ENCODE data around the gene SLC26A1.

Gene SLC26A1

DNA sequence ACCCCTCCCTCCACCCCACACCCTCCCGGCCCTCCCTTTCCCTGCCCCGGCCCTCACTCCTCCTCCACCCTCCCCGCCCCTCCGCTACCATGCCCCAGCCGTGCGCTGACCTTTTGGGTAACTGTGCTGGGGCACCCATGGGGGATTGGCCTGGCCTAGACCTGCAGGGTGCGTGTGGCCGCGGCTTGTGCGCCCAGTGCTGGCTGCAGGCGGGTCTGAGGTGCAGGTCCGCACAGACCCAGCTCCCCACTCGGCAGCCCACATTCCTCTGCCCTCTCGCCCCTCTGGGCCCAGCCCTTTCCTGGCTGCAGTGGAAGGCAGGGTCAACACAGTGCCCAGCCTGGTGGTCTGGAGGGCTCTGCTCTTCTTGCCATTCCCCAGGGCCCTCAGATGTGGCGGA is 42.9 kb upstream of the SLC26A1 start:
- TF ChIP-seq, protein P1, sequence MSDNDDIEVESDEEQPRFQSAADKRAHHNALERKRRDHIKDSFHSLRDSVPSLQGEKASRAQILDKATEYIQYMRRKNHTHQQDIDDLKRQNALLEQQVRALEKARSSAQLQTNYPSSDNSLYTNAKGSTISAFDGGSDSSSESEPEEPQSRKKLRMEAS (IDR thresholded peaks at IDR 0.05): no peak

DNA sequence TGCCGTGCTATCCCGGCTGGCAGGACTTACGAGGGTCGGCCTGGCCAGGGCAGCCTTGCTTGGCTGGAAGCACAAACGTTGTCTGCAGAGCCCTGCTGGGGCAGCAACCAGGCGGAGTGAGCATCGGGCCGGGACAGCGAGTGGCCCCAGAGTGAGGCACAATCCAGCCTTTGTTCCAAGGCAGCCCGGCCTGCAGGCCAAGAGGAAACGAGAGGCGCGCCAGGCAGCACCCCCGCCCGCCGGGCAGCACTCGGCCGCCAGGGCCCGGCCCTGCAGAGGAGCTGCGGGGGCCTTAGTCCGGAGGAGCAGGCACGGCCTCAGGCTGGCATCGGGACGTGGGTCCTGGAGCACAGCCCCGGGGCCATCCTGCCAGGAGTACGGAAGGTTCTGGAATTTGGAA is 42.3 kb upstream of the SLC26A1 start:
- TF ChIP-seq, protein P1 (IDR thresholded peaks at IDR 0.05): no peak
- no peak for TF ChIP-seq YY1 (IDR thresholded peaks at IDR 0.05; ENCODE audit: low read depth)
- TF ChIP-seq TEAD4 (IDR thresholded peaks at IDR 0.05): no peak
- no peak for TF ChIP-seq TAF1 (IDR thresholded peaks at IDR 0.05; ENCODE audit: low read depth)
- TF ChIP-seq EGR1 (IDR thresholded peaks at IDR 0.05): no peak
- peak; percentile 53 for TF ChIP-seq NFIC (IDR thresholded peaks at IDR 0.05)
- TF ChIP-seq ZBTB7A (IDR thresholded peaks at IDR 0.05; ENCODE audit: low read depth): 0 out of 2 replicates have a peak, but pooled peaks have one; percentile 10
- peak; percentile 32; the same call in 1 of the 2 replicates for TF ChIP-seq EP300 (IDR thresholded peaks at IDR 0.05; ENCODE audit: borderline replicate concordance)

DNA sequence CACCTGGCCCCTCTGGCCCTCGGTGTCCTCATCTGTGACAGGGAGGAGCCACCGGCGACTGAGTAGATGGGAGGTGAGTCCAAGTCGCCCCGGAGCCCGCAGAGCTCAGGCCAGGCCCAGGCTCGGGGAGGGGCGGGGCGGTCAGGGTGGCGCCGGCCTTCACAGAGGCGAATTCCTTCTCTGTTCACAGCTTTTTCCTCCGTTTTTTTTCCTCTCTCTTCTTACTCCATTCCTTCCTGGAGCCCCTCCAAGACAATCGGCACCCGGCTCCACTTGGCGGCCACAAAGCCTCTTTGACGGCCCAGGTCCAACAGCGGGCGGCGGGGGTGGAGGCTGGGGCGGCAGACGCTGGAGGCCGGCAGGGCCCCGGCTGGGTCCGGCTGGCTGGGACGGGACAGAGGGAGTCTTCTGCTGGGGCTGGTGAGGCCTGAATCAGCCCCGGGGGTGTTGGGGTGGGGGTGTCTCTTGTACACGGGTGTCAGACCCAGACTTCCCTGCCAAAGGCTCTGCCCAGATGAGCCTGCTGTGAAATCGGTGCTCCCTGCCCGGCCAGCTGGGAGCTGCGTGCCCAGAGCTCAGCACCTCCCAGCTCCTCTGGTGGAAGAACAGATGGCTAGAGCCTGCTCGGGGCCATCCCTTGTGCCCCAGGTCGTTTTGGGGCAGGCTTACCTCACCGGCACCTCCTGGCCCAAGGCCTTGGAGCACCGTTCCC is 40.8 kb upstream of the SLC26A1 start:
- TF ChIP-seq ZBTB7A (IDR thresholded peaks at IDR 0.05; ENCODE audit: low read depth) (no peak), NFIC (IDR thresholded peaks at IDR 0.05) (no peak), TCF12 (IDR thresholded peaks at IDR 0.05; ENCODE audit: low read depth) (no peak), TAF1 (IDR thresholded peaks at IDR 0.05; ENCODE audit: low read depth) (no peak), CEBPB (IDR thresholded peaks at IDR 0.05) (no peak), EGR1 (IDR thresholded peaks at IDR 0.05) (no peak), FOXM1 (IDR thresholded peaks at IDR 0.05; ENCODE audit: borderline replicate concordance, low read depth) (no peak), YY1 (IDR thresholded peaks at IDR 0.05; ENCODE audit: low read depth) (no peak), EP300 (IDR thresholded peaks at IDR 0.05; ENCODE audit: borderline replicate concordance) (no peak), TEAD4 (IDR thresholded peaks at IDR 0.05) (no peak), RAD21 (IDR thresholded peaks at IDR 0.05; ENCODE audit: low read depth) (no peak)
- TF ChIP-seq, protein P2, sequence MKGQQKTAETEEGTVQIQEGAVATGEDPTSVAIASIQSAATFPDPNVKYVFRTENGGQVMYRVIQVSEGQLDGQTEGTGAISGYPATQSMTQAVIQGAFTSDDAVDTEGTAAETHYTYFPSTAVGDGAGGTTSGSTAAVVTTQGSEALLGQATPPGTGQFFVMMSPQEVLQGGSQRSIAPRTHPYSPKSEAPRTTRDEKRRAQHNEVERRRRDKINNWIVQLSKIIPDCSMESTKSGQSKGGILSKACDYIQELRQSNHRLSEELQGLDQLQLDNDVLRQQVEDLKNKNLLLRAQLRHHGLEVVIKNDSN (IDR thresholded peaks at IDR 0.05): no peak
- TF ChIP-seq, protein P1 (IDR thresholded peaks at IDR 0.05): no peak

DNA sequence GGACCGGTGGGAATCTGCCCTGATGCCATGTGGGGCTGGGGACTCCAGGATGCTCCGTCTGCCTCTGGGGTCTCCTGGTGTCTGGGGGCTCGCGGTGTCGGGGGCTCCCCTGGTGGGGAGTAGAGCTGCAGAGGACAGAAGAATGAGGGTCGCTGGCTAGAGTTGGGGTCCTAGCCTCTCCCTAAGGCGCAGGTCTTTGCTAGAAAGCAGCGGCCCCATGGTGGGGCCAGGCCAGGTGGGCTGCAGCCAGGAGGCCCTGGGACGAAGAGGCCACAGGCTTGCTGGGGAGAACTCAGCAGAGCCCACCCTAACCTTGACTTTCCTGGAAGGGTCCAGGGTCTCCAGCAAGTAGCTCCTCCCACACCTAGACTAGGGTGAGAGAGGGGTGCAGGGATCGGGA is 39.7 kb upstream of the SLC26A1 start:
- TF ChIP-seq FOXM1 (IDR thresholded peaks at IDR 0.05; ENCODE audit: borderline replicate concordance, low read depth) (no peak), CREB1 (IDR thresholded peaks at IDR 0.05; ENCODE audit: low read depth) (no peak), TAF1 (IDR thresholded peaks at IDR 0.05; ENCODE audit: low read depth) (no peak), EGR1 (IDR thresholded peaks at IDR 0.05) (no peak)

DNA sequence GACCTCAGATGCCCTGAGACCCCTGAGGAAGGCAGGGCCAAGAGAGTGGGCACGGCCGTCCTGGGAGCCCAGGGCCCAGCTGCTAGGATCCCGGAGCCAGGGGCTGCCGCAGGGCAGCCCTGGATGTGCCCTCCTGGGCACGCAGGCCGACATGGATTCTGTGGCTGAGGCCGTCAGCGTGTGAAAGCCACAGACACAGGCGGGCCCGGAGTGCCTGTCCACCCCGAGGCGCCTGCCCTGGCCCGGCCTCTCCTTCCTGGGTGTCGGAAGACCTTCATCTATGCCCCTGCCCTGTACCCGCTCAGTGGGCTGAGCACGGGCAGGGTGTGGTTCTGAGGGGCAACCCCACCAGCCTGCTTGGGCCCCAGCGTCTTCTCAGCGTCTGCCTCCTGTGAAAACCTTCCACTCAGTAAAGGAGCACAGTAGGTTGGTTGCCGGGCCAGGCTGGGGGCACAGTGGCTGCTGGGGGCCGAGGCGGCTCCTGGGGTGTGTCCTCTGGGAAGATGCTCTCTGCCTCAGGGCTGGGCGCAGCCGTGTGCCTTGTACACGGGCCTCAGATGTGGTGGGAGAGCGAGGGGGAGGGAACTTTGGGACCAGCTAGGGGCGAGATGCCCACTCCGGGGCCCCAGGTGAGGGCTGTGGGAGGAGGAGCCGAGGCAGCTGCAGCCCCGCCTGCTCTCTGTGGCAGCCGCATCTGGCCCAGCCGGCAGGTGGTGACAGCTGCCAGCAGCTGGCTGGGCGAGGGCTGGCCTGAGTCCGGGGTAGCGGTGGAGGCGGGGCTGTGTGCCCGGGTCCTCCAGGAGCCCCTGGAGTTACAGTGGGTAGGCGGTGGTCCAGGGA is 39.0 kb upstream of the SLC26A1 start:
- TF ChIP-seq ZBTB7A (IDR thresholded peaks at IDR 0.05; ENCODE audit: low read depth): no peak
- TF ChIP-seq FOXM1 (IDR thresholded peaks at IDR 0.05; ENCODE audit: borderline replicate concordance, low read depth): no peak
- TF ChIP-seq CREB1 (IDR thresholded peaks at IDR 0.05; ENCODE audit: low read depth): no peak
- TF ChIP-seq, protein P1 (IDR thresholded peaks at IDR 0.05): no peak
- TF ChIP-seq, protein P3, sequence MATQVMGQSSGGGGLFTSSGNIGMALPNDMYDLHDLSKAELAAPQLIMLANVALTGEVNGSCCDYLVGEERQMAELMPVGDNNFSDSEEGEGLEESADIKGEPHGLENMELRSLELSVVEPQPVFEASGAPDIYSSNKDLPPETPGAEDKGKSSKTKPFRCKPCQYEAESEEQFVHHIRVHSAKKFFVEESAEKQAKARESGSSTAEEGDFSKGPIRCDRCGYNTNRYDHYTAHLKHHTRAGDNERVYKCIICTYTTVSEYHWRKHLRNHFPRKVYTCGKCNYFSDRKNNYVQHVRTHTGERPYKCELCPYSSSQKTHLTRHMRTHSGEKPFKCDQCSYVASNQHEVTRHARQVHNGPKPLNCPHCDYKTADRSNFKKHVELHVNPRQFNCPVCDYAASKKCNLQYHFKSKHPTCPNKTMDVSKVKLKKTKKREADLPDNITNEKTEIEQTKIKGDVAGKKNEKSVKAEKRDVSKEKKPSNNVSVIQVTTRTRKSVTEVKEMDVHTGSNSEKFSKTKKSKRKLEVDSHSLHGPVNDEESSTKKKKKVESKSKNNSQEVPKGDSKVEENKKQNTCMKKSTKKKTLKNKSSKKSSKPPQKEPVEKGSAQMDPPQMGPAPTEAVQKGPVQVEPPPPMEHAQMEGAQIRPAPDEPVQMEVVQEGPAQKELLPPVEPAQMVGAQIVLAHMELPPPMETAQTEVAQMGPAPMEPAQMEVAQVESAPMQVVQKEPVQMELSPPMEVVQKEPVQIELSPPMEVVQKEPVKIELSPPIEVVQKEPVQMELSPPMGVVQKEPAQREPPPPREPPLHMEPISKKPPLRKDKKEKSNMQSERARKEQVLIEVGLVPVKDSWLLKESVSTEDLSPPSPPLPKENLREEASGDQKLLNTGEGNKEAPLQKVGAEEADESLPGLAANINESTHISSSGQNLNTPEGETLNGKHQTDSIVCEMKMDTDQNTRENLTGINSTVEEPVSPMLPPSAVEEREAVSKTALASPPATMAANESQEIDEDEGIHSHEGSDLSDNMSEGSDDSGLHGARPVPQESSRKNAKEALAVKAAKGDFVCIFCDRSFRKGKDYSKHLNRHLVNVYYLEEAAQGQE (IDR thresholded peaks at IDR 0.05; ENCODE audit: low read depth): no peak
- TF ChIP-seq, protein P2 (IDR thresholded peaks at IDR 0.05): no peak
- peak; percentile 52 for TF ChIP-seq RAD21 (IDR thresholded peaks at IDR 0.05; ENCODE audit: low read depth)
- no peak for TF ChIP-seq NFIC (IDR thresholded peaks at IDR 0.05)
- TF ChIP-seq CEBPB (IDR thresholded peaks at IDR 0.05): no peak

DNA sequence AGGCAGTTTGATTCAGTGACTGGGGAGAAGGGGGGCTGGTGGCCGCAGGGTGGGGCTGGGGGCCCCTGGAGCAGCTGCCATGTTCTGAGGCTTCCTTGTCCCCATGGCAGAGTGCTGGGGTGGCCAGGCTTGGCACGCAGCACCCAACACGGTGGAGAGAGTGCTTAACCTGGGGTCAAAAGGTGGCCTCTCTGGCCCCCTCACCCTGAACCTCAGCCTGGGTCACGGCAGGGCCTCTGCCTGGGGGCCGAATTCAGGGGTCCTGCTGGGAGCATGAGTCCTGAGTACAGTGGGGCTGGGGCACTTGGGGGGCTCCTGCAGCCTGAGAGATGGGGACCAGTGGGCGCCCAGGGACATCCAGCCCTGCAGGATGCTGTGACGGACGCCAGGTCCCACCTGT is 38.1 kb upstream of the SLC26A1 start:
- TF ChIP-seq, protein P3 (IDR thresholded peaks at IDR 0.05; ENCODE audit: low read depth): no peak
- TF ChIP-seq CEBPB (IDR thresholded peaks at IDR 0.05) (no peak), YY1 (IDR thresholded peaks at IDR 0.05; ENCODE audit: low read depth) (no peak), TCF12 (IDR thresholded peaks at IDR 0.05; ENCODE audit: low read depth) (no peak), TAF1 (IDR thresholded peaks at IDR 0.05; ENCODE audit: low read depth) (no peak), FOXM1 (IDR thresholded peaks at IDR 0.05; ENCODE audit: borderline replicate concordance, low read depth) (no peak), EP300 (IDR thresholded peaks at IDR 0.05; ENCODE audit: borderline replicate concordance) (no peak), EGR1 (IDR thresholded peaks at IDR 0.05) (no peak), CREB1 (IDR thresholded peaks at IDR 0.05; ENCODE audit: low read depth) (no peak), NFIC (IDR thresholded peaks at IDR 0.05) (no peak)

Data from Ishikawa (cell line).